Measurements from ENCODE around the gene GALNT14.
"Not testable (repeated sequence)": the region's sequence is repeated elsewhere in the genome, so short reads cannot be mapped to it uniquely, and the experiment has no call there.

GALNT14 gene

GRCh38 chr2:31138037-31138962 lies at the start of gene GALNT14:
TSS of gene GALNT14 (minus strand) at chr2:31138440. CDS start at chr2:31138086, 354 bp downstream.
- DNase-seq = peak; percentile 62

- no peak for DNase-seq
These were observed 48.9 kb upstream of the GALNT14 start for GRCh38 chr2:31187166-31187565.

- not testable (repeated sequence) for DNase-seq
These were observed 45.7 kb upstream of the GALNT14 start for GRCh38 chr2:31183973-31184372.

GRCh38 chr2:31176742-31177141 lies 38.5 kb upstream of the GALNT14 start:
- no peak for DNase-seq

DNA sequence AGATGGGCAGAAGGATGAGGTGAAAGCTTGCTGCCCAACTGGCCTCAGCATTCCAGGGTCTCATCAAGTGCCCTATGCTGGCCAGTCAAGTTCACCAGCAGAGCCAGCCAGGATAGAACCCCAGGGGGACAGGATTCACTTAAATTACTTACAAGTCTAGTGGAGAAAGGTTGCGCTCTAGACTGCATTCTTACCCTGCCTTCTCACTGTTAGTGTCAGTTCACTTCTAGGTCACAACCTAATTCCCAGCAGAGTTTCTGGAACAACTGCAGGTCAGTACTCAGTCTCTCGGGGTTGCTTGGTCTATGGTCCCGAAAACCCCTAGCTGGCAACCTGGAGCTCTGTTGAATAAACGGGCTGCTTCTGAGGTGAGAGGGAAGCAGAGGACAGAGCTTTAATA lies 32.9 kb upstream of the GALNT14 start:
- no peak for DNase-seq

- peak; percentile 56 for DNase-seq
These were observed 31.9 kb upstream of the GALNT14 start for GRCh38 chr2:31170071-31170698.

DNA sequence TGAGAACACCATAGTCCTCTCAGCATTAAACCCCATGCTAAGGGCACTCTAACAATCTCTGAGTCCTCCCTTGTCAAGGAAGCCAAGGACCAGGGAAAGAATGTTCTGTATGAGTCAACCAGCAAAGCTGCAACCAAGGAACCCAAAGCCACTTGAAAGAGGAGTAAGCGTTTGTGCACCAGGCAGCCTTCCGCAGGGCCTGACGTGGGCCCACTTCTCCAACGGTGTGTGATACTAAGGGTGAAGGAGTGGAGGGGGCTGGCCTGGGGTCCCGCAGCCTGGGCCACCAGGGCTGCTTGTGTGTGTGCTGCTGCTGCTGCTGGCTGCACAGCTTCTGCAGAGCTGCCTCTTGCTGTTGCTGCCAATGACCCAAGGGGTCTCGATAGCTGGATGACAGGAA lies 30.1 kb upstream of the GALNT14 start:
- no peak for DNase-seq

- no peak for DNase-seq
These were observed 28.7 kb upstream of the GALNT14 start for GRCh38 chr2:31166925-31167324.

DNA sequence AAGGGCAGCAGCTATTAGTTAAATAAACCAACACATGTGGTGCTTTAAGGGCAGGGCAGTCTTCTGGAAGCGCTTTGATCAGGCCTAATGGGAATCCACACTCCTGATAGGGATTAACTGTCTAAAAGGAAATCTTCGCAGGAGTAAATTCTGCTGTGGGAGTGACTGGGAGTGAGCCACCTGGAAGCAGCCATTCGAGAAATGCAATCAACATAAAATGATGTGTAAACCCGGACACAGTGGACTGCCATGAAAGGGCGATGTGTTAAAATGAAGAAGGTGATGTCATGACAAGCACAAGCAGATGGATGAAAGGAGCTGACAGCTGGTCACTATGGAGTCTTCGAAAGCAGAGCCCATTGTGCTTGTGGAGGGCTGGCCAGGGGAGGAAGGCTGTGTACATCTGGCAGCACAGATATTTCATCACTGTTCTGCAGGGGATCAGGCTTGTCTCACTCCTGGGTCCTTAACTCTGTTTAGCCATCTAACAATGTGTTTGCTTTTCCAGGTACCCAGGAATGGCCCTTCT lies 24.8 kb upstream of the GALNT14 start:
- DNase-seq = no peak

DNA sequence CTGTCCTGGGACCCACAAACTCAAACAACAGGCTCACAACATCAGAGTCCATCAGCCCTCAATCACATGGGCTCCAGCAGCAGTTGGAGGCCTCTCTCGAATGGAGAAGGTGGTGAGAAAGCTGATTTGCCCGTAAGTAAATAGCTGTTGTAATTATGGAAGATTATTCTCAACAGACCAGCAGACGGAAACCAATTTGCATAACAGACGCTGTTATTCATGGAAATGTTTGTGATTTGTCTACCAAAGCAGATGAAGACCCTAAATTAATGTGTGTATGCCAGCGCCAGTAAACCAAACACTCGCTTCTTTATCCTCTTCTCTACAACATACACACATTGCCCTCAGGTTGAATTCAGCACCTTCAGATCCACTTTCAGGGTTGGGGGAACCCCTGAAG lies 23.4 kb upstream of the GALNT14 start:
- DNase-seq = no peak

GRCh38 chr2:31151501-31151900 lies 13.3 kb upstream of the GALNT14 start:
- no peak for DNase-seq

- no peak for DNase-seq
These were observed 12.0 kb upstream of the GALNT14 start for GRCh38 chr2:31150120-31150670.

- DNase-seq = no peak
These were observed 10.3 kb upstream of the GALNT14 start for GRCh38 chr2:31148514-31148913.

GRCh38 chr2:31147645-31148044 lies 9.4 kb upstream of the GALNT14 start:
- no peak for DNase-seq

GRCh38 chr2:31142110-31142509 lies 3.9 kb upstream of the GALNT14 start:
- no peak for DNase-seq

- no peak for DNase-seq
These were observed 3.3 kb upstream of the GALNT14 start for GRCh38 chr2:31141443-31142085.

- no peak for DNase-seq
These were observed 1.9 kb upstream of the GALNT14 start for GRCh38 chr2:31140151-31140550.

DNA sequence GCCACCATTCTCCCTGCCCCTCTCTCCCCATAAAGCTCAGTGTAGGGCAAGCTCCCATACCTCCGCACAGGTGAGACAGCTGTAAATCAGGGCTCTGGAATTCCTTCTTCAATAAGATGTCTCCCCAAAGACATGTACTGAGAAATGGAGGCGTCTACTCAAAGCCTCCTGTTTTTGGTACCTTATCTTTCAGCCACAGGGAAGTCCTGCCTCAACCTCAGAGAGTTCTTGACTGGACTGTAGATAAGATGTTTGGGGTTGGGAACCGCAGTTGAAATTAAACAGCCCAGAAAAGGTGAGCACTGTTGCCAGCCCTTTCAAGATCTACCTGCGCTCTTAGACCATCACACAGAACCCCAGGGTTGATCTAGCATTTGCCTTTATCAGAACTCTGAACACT lies 1.4 kb upstream of the GALNT14 start:
- no peak for DNase-seq

GRCh38 chr2:31137211-31138036 lies 816 bp downstream of the GALNT14 start:
- DNase-seq = peak; percentile 34

GRCh38 chr2:31136732-31137131 lies 1.5 kb downstream of the GALNT14 start:
- DNase-seq = no peak

DNA sequence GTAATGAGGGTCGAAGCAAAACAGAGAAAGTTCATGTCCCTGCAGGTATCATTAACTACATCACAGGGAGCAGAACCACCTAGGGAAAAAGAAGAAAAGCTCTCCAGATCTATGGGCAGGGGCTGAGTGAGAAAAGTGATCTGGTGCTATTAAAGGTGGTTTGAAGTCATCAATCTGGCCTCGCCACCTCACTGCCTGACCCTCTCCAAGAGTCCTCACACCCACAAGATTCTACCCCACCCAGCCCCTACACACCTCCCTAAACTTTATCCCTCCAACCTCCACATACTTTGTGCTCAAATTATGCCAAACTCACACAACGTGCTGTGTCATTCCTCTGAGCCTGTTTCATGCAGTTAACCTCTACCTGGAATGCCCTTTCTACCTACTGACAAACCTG lies 2.2 kb downstream of the GALNT14 start:
- no peak for DNase-seq

- no peak for DNase-seq
These were observed 3.8 kb downstream of the GALNT14 start for GRCh38 chr2:31134480-31134879.

Data from left hindlimb (tissue), 1 donor.